A204.1 (cell line): ENCODE results near the gene ZNF488.

Experiments used
- FAIRE-seq: peaks from 2 replicates; lab custom pipeline; 2012; peaks lifted over from hg19 to GRCh38; lab: Jason Lieb, UNC

The ZNF488 gene

DNA sequence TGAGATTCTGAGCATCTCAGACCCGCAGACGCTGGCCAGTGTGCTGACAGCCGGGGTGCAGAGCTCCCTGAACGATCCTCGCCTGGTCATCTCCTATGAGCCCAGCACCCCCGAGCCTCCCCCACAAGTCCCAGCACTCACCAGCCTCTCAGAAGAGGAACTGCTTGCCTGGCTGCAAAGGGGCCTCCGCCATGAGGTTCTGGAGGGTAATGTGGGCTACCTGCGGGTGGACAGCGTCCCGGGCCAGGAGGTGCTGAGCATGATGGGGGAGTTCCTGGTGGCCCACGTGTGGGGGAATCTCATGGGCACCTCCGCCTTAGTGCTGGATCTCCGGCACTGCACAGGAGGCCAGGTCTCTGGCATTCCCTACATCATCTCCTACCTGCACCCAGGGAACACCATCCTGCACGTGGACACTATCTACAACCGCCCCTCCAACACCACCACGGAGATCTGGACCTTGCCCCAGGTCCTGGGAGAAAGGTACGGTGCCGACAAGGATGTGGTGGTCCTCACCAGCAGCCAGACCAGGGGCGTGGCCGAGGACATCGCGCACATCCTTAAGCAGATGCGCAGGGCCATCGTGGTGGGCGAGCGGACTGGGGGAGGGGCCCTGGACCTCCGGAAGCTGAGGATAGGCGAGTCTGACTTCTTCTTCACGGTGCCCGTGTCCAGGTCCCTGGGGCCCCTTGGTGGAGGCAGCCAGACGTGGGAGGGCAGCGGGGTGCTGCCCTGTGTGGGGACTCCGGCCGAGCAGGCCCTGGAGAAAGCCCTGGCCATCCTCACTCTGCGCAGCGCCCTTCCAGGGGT lies 35.2 kb downstream of the ZNF488 start:
- FAIRE-seq, result no peak

DNA sequence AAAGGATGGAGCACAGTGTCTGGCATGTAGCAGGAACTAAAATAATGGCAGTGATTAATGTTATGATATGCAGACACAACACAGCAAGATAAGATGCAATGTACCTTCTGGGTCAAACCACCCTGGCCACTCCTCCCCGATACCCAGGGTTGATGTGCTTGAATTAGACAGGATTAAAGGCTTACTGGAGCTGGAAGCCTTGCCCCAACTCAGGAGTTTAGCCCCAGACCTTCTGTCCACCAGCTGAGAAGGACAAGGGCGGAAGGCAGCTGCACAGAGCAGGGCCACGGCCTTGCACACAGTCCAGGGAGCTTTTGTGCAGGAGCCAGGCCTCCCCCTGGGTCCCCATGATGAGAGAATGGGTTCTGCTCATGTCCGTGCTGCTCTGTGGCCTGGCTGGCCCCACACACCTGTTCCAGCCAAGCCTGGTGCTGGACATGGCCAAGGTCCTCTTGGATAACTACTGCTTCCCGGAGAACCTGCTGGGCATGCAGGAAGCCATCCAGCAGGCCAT lies 35.9 kb downstream of the ZNF488 start, which contains the start of gene RBP3:
RBP3 (plus strand) TSS at position 226 of the 514 bp plus-strand sequence; CDS start at position 348, 122 bp downstream.
- no peak for FAIRE-seq

DNA sequence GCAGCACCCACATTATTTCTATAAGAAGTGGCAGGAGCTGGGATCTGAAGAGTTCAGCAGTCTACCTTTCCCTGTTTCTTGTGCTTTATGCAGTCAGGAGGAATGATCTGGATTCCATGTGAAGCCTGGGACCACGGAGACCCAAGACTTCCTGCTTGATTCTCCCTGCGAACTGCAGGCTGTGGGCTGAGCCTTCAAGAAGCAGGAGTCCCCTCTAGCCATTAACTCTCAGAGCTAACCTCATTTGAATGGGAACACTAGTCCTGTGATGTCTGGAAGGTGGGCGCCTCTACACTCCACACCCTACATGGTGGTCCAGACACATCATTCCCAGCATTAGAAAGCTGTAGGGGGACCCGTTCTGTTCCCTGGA lies 36.8 kb downstream of the ZNF488 start:
- FAIRE-seq, result no peak

DNA sequence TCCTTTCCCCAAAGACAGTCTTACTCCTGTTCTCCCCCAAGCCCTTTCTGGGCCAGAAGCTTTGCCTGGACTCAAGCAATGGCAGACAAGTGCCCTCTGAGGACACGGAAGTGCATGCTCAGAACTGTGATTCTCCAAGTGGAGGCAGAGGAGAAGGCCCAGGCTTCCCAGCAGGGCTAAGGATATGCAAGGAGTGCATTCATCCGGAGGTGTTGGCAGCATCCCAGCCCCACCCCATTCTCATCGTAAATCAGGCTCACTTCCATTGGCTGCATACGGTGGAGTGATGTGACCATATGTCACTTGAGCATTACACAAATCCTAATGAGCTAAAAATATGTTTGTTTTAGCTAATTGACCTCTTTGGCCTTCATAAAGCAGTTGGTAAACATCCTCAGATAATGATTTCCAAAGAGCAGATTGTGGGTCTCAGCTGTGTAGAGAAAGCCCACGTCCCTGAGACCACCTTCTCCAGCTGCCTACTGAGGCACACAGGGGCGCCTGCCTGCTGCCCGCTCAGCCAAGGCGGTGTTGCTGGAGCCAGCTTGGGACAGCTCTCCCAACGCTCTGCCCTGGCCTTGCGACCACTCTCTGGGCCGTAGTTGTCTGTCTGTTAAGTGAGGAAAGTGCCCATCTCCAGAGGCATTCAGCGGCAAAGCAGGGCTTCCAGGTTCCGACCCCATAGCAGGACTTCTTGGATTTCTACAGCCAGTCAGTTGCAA lies 37.4 kb downstream of the ZNF488 start:
- FAIRE-seq, result no peak

DNA sequence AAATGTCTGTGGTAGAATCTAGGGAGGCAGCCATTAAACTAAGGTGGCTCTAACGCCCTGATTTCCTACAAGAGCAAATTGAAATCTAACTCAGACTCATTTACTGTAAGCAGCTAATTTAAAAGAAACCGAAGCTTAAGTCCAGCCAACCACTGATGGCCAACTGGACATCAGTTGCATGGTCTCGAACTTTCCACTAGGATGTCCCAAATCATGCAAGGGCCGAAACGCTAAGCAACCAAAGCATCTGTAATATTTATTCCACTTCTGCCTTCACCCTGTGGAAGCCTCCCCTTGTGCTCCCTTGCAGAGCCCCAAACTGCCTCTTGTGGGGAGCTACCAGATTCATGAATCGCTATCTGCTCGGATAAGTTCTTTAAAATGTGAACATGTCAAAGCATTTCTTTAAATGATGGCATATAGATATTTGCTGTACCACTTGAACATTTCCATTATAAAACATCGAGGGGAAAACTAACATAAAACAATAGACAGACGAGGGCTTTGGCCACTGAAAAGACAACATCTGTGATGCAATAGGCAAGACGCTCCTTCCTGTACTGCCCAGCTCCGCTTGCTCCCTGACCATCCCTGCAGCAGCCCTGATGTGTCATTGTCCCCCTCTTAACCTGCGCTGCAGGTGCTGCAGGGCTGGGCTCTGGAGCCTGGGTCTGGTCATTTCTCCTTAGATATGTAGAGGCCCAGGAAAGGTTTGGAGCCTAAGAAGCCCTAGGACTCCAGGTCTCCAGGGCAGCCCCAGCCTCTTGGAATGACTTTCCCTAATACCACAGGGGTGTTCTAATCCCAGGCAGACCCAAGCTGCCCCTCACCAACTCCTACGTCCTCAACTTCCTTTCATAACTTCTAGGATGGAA lies 38.9 kb downstream of the ZNF488 start:
- FAIRE-seq, result no peak

DNA sequence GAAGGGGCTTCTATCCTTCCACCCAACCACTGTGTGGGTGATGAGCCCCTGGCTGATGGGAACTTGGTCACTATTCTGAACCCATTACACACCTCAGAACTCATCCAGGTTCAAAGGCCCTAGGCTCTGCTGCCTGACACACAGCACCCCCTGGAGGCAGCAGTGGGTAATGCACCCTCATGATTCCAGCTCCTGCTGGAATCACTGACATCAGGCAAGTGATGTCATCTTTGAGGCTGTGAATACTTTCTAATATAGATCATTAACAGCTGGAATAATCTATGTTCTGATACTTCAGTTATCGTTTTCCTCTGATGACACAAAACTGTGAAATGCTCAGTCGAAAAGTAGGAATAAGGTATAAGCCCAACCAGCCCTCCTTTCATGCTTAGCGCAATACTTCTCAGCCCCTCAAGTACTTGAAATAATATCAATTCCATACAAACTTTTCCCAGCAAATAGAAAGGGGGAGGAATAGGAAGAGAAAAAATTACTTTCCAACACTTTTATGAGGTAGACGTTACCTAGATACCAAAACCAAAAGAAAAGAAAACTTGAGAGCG lies 43.4 kb downstream of the ZNF488 start:
- no peak for FAIRE-seq

DNA sequence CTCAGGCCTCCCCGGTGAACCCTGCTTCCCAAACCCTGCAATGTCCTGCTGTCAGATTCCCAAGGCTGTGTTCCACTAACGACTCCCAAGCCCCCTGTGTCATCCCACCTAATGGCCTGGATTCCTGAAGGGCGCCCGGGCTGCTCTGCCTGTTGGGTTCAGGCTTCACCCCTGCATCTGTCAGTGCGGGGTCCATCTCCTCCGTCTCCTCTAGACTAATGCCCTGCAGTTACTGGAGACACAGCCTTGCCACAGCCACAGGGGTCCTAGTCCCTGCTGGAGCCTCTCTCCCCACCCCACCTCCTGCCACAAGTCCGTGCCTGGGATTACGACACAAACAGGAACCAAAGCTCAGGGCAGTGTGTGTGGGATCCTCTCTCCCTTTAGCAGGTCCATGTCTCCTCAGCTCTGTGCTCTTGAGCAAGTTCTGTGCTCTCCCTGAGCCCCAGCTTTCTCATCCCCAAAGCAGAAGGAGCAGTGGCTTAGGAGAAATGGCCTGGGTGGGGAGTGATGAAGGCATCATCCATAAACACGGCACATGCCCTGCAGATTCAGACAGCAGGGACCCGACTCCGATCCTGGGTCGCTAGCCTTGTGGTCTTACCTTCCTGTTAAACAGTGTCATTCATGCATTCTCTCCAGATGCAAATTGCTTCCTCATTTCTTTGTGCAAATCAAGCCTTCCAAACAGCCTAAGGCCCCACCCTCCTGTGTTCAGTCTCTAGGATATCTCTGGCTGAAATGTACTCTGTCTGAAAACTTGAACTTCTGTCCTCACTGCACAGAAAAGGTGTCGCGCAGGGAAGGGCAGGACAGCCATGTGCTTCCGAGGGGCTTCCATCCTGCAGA lies 44.1 kb downstream of the ZNF488 start:
- no peak for FAIRE-seq

DNA sequence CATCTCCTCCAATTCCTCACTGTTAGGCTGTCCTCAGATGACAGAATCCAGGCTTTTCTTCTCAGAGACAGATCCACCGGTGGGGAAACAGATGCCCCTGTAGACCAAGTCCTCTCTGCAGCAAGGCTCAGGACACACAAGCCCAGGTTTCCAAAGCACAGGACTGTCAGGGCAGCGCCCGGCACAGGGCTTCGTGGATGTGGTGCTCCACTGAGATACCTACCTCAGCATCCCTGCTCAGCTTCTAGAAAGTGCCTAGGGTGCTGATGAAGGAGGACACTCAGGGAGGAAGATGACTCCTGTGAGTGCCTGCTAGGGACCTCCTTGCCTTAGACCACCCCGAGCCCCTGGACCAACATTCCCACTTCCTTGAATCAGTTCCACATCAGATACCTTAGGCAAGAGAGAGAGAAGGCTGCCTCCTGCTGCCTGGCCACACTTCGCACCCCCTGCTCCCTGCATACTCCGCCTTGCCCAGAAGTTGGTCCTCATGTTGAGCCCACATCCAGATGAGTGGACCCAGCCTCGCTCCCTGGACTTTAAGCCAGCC lies 44.8 kb downstream of the ZNF488 start:
- FAIRE-seq, result no peak

DNA sequence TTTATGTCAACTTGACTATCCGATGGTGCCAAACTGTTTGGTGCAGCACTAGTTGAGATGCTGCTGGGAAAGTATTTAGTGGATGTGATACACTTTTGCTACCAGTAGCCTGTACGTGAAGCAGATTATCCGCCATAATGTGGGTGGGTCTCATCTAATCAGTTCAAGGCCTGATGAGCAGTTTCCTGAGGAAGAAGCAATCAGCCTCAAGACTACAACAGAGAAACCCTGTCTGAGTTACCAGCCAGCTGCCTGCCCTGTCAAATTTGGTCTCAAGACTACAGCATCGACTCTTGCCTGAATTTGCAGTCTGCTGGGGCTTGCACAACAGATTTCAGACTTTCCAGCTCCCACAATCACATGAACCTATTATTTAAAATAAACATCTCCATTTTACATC lies 46.8 kb downstream of the ZNF488 start:
- FAIRE-seq, result no peak

DNA sequence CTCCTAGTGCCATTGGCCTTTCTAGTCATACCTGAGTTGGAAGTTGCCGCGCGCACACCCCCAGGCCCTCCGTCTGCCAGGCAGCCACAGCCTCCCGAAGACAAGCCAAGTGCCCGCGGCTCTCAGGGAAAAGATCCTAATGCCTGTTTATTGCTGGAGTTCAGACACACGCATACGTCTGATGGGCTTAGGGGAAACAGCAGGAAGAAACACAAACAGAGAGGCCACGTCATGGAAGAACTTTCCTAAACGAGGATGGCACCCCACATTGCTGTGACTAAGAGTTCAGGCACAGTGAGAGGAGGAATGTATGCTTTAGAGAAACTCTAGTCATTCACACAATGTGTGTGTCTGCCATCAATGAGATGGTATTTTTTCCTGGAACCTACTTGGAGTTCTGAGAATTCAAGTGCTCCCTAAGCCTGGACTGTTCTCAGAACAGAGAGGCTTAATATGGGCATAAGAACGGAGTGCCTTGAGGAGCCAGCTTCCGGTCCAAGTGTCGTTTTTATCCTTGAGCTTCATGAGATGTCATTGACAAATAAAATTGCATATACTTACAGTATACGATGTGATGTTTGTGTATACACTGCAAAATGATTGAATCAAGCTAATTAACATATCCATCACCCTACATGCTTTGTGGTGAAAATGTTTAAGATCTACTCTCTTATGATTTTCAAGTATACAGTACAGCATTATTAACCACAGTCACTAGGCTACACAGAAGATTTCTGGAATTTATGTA lies 47.5 kb downstream of the ZNF488 start:
- FAIRE-seq, result no peak

DNA sequence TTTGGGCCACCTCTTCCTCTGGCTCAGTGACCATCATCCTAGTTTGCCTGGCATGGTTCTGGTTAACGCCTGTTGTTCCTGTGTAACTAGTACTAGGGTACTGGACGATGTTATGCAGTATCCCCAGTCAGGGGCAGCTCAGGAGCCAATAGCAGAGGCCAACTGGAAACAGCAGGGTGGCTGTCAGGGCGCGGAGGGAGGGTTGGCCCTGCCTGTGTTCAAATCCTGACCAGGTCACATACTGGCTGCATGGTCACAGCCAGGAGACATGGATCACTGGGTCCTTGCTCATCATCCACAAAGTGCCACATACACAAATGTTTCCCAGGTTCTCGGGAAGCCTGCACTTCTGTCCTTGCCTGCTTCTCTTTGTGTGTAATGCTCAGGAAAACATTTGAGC lies 48.2 kb downstream of the ZNF488 start:
- FAIRE-seq, result no peak

DNA sequence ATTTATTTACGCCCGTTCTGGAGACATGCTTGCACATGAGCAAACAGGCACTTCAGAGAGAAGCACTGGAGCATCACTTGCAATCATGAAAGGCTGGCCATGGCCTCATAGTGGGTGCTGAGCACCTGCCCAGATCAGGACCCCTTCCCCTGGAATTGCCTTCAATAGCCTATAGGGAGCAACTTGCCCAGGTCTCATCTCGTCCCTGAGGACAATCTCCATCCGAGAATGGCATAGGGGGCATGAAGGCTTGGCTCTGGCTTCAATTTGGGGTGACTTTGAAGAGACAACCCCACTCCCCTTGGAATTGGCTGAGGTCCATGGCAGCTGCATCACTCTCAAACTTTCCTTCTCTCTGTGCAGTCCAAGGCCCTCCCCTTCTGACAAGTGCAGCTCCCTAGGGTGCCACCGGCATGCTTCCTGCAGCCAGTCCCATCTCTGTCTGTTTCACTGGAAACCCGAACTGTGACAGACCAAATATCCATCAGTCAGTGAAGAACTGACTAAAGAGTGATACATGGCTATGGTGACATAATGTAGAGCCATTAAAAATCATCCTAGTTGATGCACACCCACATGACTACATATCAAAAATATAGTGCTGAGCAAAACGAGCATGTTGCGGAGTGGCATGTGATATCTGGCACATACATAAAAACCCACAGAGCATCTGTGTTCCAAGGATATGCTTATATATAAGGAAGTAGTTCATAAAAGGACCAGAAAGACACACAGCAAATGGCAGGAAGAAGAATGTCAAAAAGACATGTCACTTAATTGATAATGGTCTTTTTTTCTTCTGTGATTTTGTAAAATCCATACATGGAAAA lies 49.4 kb downstream of the ZNF488 start:
- FAIRE-seq, result no peak

DNA sequence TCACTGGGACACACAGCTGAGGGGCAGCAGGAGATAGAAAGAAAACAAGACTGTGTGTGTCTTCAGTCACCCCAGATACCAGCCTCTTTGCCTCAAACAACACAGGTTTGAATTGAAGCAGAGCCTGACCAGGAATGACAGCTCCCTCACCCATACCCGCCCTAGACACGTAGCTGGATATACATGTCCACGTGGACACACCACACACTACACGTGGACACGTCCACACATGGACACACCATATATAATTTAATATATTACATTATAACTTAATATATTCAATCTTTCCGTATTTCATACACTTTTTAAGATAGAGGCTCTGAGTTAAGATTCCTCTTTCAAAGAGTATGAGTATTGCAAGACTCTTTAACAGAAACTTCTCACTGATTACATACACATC lies 50.6 kb downstream of the ZNF488 start:
- no peak for FAIRE-seq

DNA sequence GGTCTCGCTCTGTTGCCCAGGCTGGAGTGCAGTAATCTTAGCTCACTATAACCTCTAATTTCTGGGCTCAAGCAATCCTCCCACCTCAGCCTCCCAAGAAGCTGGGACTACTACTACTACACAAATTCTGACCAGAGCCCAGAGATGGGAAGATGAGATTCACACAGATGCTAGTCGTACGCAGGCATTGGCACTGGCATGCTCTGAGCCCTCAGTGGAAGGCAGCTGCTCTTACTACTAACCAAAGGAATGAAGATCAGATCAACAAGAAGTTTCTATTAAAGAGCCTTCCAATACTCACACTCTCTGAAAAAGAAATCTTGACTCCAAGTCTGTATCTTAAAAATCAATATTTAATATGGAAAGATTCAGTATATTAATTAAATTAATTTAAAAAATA lies 51.1 kb downstream of the ZNF488 start:
- no peak for FAIRE-seq

DNA sequence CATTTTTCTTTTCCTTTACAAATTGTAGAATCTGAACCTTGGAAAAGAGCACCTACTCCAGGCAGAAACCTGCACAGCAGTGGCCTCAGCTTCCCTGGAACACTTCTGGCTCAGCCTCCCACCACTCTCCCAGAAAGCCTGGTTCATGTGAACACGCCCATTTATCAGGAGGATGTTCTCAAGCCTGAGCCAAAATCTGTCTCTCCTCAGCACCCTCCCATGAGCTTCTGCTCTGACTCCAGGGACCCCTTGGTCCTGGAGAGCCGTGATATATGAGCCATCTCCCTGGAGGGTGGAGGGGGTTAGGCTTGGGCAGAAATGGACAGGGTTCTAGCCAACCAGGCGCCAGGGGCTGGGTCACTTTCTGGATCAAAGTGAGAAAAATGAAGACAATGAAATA lies 51.7 kb downstream of the ZNF488 start:
- no peak for FAIRE-seq

DNA sequence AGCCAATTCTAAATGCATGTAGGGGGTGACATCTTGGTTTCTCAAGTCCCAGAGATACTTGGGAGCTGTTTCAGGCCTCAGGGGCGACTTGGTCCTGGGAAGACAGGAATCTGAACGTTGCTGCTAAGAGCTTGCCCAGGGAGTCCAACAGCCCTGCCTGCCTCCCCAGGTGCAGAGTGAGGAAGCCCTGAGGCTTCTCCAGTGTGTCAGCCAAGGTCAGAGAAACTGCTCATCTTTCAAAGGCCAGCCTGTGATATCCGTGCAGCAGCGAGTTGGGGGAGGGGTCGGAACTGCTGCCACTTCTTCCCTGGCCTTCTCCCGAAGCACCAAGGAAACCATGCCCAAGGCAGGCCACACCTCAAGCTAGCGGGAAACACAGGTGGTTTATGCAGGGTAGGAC lies 52.1 kb downstream of the ZNF488 start:
- FAIRE-seq, result no peak

DNA sequence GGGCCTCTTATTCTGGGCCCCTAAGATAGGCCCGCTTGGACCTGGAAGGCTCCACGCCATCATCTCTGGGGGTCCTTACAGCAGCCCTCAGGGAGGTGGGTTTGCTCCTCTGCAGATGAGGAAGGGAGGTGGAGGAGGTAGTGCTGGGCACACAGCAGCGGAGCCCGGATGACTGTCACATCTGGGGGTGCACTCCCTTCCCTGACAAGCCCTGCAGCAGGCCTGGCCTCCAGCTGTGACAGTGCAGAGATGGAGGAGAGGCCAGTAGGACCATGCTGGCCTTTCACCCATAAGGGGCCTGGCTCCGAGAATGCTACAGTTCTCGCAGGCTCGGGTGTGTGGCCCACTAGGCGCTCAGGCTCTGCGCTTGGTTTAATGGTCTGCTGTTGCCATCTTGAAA lies 52.6 kb downstream of the ZNF488 start:
- FAIRE-seq, result no peak

DNA sequence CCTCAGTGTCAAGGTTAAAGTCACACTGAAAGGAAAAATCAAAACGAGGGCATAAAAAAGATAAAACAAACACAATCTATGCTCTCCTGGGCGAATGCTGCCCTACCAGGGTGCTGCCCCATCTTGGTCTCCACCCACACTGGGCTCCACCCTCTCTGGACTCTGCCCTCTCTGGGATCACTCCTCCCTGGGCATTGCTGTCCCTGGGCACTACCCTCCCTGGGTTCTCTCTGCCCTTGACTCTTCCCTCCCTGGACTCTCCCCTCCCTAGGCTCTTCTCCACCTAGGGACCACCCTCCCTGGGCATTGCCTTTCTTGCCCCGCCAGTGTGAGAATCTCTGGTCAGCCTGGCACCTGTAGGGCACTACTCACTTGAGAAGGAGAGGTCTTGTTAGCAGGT lies 53.3 kb downstream of the ZNF488 start:
- no peak for FAIRE-seq

DNA sequence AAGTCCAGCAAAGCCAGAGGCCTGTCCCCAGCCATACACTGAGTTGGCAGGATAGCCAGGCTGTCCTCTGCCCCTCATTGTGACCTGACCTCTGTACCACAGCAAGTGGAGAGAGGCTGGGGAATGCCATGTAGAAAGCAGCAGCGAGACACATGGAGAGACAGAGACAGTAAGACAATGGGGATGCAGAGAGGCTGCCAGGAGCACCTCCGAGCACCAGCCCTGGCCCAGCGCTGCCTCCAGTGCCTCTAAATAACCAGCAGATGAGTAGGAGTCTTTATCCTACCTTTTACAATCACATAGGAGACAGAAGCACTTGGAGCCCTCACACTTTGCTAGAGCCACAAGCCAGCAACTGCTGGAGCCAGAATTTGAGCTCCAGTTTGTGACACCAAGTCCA lies 53.7 kb downstream of the ZNF488 start:
- FAIRE-seq, result no peak
